B cell (primary cell): ENCODE measurements around the gene PCBP3. TPM values are rescaled to one million over a fixed set of nuclear protein-coding genes. Genes with fewer than 3 reads are reported as not detected.

Experiments
- ATAC-seq: fragments of 200-7000 bp; cut with Tn5 transposase; one replicate; pipeline ENCODE4 v1.10.0; 2021; ENCODE audit warnings: low read depth, mild to moderate bottlenecking, moderate number of reproducible peaks, moderate library complexity
- CTCF ChIA-PET: fragments of 350-600 bp; sonication (Branson Sonifier 250); formaldehyde crosslinking; loops from one replicate; lab custom pipeline; 2021; ENCODE audit warnings: antibody characterized with exemption, inconsistent platforms; lab: Charles Lee
- POLR2A ChIA-PET: fragments of 350-600 bp; sonication (Branson Sonifier 250); formaldehyde crosslinking; loops from one replicate; lab custom pipeline; 2021; ENCODE audit warnings: antibody characterized with exemption; lab: Charles Lee
- DNase-seq: peaks from one replicate; pipeline ENCODE4 v3.0.0; 2013
- H2AFZ ChIP-seq: 2 replicates; pipeline ENCODE4 v1.6.1; 2012; ENCODE audit warnings: mild to moderate bottlenecking, low read depth, low read length; ENCODE audit not compliant: insufficient read depth, poor library complexity, severe bottlenecking
- H3K27ac ChIP-seq, 2 donors: 1 replicate in 1 of 2; 2 replicates in 1 of 2; pipeline ENCODE4 v1.5.1; 2012 to 2013; ENCODE audit warnings: low read length in 2 of 2, mild to moderate bottlenecking in 2 of 2, moderate library complexity in 1 of 2
- H3K27me3 ChIP-seq, 4 experiments: fragments of 200-600 bp in 1 of 4; sonication (generic) in 1 of 4; replicated peaks in 1 of 4; 1 replicate in 2 of 4; 2 replicates in 2 of 4; pipeline versions ENCODE4 v1.6.1 to v1.7.0; 2013 to 2016; ENCODE audit warnings: low read length in 3 of 4, mild to moderate bottlenecking in 2 of 4, mixed read lengths in 1 of 4, moderate library complexity in 1 of 4; ENCODE audit not compliant: insufficient read depth in 4 of 4, control insufficient read depth in 3 of 4; ENCODE audit errors: control extremely low read depth in 1 of 4
- H3K36me3 ChIP-seq, 2 experiments: replicated peaks in 1 of 2; 1 replicate in 1 of 2; 2 replicates in 1 of 2; pipeline versions ENCODE4 v1.6.1 to v1.7.1; 2013; ENCODE audit warnings: low read length in 1 of 2; ENCODE audit not compliant: insufficient read depth in 2 of 2, control insufficient read depth in 1 of 2; ENCODE audit errors: control extremely low read depth in 1 of 2, extremely low read depth in 1 of 2
- H3K4me1 ChIP-seq, 2 donors: fragments of 200-600 bp in 1 of 2; sonication (generic) in 1 of 2; 1 replicate in 1 of 2; 2 replicates in 1 of 2; pipeline versions ENCODE4 v1.5.1 to v1.6.1; 2013 to 2017; ENCODE audit warnings: low read length in 2 of 2; ENCODE audit not compliant: control insufficient read depth in 2 of 2, insufficient read depth in 2 of 2
- H3K4me2 ChIP-seq: replicated peaks from 2 replicates; pipeline ENCODE3; 2012; ENCODE audit warnings: mild to moderate bottlenecking, low read depth, low read length; ENCODE audit not compliant: poor library complexity, severe bottlenecking
- H3K4me3 ChIP-seq, 5 experiments: fragments of 200-600 bp in 1 of 5; sonication (generic) in 1 of 5; 1 replicate in 3 of 5; 2 replicates in 2 of 5; pipeline versions ENCODE4 v1.5.1 to v1.7.0; 2011 to 2016; ENCODE audit warnings: low read length in 4 of 5, mild to moderate bottlenecking in 4 of 5, low read depth in 2 of 5, control low read depth in 1 of 5, moderate library complexity in 1 of 5; ENCODE audit not compliant: insufficient read depth in 1 of 5; ENCODE audit errors: control extremely low read depth in 1 of 5, extremely low read depth in 1 of 5
- H3K79me2 ChIP-seq: fragments of 200-600 bp; sonication (generic); one replicate; pipeline ENCODE4 v1.6.0; 2016; ENCODE audit warnings: low read length; ENCODE audit not compliant: control insufficient read depth, insufficient read depth
- H3K9ac ChIP-seq: fragments of 200-600 bp; sonication (generic); 2 replicates; pipeline ENCODE4 v1.6.1; 2017; ENCODE audit warnings: mild to moderate bottlenecking, low read length, moderate library complexity
- H3K9me3 ChIP-seq, 3 donors: one replicate each; pipeline versions ENCODE4 v1.6.1 to v1.7.1; 2013; ENCODE audit warnings: low read length in 2 of 3; ENCODE audit not compliant: control insufficient read depth in 2 of 3, insufficient read depth in 1 of 3; ENCODE audit errors: control extremely low read depth in 1 of 3
- H4K20me1 ChIP-seq: 2 replicates; pipeline ENCODE4 v1.6.0; 2012; ENCODE audit warnings: mild to moderate bottlenecking, low read length; ENCODE audit not compliant: insufficient read depth, control insufficient read depth, poor library complexity, severe bottlenecking
- H3K27ac Mint-ChIP-seq: one replicate; pipeline ENCODE4 v1.8.0; 2021; ENCODE audit warnings: mixed read lengths
- H3K27me3 Mint-ChIP-seq: one replicate; pipeline ENCODE4 v1.8.0; 2021; ENCODE audit warnings: mixed read lengths
- H3K4me1 Mint-ChIP-seq: one replicate; pipeline ENCODE4 v1.8.0; 2021; ENCODE audit warnings: mixed read lengths
- H3K4me3 Mint-ChIP-seq: one replicate; pipeline ENCODE4 v1.8.0; 2021; ENCODE audit warnings: mixed read lengths
- H3K9me3 Mint-ChIP-seq: one replicate; pipeline ENCODE4 v1.8.0; 2022; ENCODE audit warnings: mixed read lengths; ENCODE audit not compliant: insufficient read depth
- EZH2 ChIP-seq: IDR thresholded peaks from 2 replicates; pipeline ENCODE4 v1.6.1; 2012; ENCODE audit warnings: borderline replicate concordance, low read depth, mild to moderate bottlenecking, moderate library complexity, low read length; ENCODE audit not compliant: insufficient read depth, poor library complexity, severe bottlenecking
- WGBS: methylation state at CpG from one replicate; pipeline ENCODE4 v1.1.5; 2013; ENCODE audit warnings: missing lambda C conversion rate; ENCODE audit not compliant: insufficient coverage; 5-methylcytosine and 5-hydroxymethylcytosine counted together
- intact Hi-C: fragments of 100-400 bp; cut with micrococcal nuclease; formaldehyde crosslinking; loops from one replicate; pipeline ENCODE4 v1.10.0; 2022
- polyA plus RNA-seq: library from polyadenylated mRNA; depleted of rRNA; stranded (reverse); fragments of >200 nt; gene quantifications from 2 replicates; pipeline ENCODE4 v1.2.3, GENCODE V29; 2012
- total RNA-seq, 2 donors: library from RNA; stranded (reverse); fragments of 120-200 nt in 1 of 2; gene quantifications; 1 replicate in 1 of 2; 2 replicates in 1 of 2; pipeline versions ENCODE4 v1.2.3 to v1.2.4, GENCODE V29; 2013 to 2022
- TF ChIP-seq, protein P1 (sequence below): fragments of 200-600 bp; IDR thresholded peaks from one replicate; pipeline ENCODE4 v1.8.0; 2022; ENCODE audit warnings: antibody characterized with exemption, mild to moderate bottlenecking

PCBP3 gene
- total and polyA plus RNA-seq, 2 donors (not counting 1 experiment from before 2014, with no cell fraction given) = 0.45 to 2.7 TPM

DNA sequence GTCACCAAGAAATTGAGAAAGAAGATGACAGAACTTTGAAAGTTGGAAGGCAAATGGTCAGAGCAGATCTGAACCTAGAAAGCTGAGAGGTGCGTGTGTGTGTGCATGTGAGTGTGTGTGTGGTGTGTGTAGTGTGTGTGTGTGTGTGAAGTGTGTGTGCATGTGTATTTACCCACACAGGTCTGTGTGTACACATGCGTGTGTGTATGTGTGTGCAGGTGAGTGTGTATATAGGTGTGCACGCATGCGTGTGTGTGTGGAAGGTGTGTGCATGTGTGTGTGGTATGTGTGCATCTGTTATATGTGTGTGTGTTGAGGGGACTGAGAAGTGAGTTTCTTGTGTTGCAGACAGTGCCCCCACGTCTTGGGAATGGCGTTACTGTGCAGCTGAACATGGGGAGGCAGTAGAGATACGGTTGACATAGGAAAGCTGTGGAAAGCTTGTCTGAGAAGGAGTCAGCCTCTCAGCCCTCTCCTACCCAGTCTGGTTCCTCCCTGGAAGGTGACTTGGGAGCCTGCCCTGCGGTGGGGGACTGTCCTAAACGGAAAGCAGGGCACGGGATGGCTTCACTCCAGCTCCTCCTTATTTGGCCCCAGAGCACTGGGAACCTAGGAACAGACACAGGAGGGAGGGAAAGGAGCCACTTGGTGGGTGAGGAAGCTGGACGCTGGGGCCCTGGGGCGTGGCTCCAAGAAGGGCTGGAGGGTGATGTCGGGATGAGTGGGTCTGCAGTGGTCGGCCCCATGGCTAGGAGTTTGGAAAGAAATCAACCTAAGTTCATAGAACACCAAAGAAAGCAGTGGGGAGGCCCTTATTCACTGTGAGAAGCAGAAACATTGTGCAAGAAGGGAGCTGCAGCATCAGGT is 97.2 kb downstream of the PCBP3 start:
- intact Hi-C loops = no loop called here
- H3K27me3 ChIP-seq = no peaks in the 10 kb centered on the region
- ATAC-seq (no peak), DNase-seq (no peak)
- TF ChIP-seq EZH2 = no peak
- TF ChIP-seq, protein P1, sequence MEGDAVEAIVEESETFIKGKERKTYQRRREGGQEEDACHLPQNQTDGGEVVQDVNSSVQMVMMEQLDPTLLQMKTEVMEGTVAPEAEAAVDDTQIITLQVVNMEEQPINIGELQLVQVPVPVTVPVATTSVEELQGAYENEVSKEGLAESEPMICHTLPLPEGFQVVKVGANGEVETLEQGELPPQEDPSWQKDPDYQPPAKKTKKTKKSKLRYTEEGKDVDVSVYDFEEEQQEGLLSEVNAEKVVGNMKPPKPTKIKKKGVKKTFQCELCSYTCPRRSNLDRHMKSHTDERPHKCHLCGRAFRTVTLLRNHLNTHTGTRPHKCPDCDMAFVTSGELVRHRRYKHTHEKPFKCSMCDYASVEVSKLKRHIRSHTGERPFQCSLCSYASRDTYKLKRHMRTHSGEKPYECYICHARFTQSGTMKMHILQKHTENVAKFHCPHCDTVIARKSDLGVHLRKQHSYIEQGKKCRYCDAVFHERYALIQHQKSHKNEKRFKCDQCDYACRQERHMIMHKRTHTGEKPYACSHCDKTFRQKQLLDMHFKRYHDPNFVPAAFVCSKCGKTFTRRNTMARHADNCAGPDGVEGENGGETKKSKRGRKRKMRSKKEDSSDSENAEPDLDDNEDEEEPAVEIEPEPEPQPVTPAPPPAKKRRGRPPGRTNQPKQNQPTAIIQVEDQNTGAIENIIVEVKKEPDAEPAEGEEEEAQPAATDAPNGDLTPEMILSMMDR = no peak
- Mint-ChIP-seq H3K27ac (no peak overlapping the region), H3K4me1 (no peaks in the 10 kb centered on the region), H3K27me3 (no peaks in the 10 kb centered on the region), H3K9me3 (no peaks in the 10 kb centered on the region), H3K4me3 (no peak overlapping the region)
- H3K9ac ChIP-seq = no peak overlapping the region
- H3K4me2 ChIP-seq = no peak overlapping the region
- H4K20me1 ChIP-seq = no peaks in the 10 kb centered on the region
- H3K79me2 ChIP-seq = no peaks in the 10 kb centered on the region
- no peak overlapping the region for H3K27ac ChIP-seq
- WGBS = 88% methylated on average over 13 of the region's 14 CpGs
- no peaks in the 10 kb centered on the region for H3K36me3 ChIP-seq
- POLR2A ChIA-PET = no interaction called here
- CTCF ChIA-PET = no interaction called here
- H3K4me3 ChIP-seq = no peak overlapping the region
- peaks cover 0 to 6% (median 0%) of the 10 kb centered on the region in 3 donors for H3K9me3 ChIP-seq
- no peak overlapping the region for H2AFZ ChIP-seq
- H3K4me1 ChIP-seq = no peaks in the 10 kb centered on the region

- no peak overlapping the region for H3K4me2 ChIP-seq
- Mint-ChIP-seq H3K9me3 (no peaks in the 10 kb centered on the region), H3K4me3 (no peak overlapping the region), H3K27ac (no peak overlapping the region), H3K27me3 (no peaks in the 10 kb centered on the region), H3K4me1 (no peaks in the 10 kb centered on the region)
- H3K27ac ChIP-seq = no peak overlapping the region
- H4K20me1 ChIP-seq = no peaks in the 10 kb centered on the region
- H3K79me2 ChIP-seq = no peaks in the 10 kb centered on the region
- WGBS = 98% methylated on average over 4 of the region's 6 CpGs
- intact Hi-C loops = no loop called here
- H3K36me3 ChIP-seq = no peaks in the 10 kb centered on the region
- ChIA-PET CTCF (no interaction called here), POLR2A (no interaction called here)
- DNase-seq (no peak), ATAC-seq (no peak)
- TF ChIP-seq, protein P1 = no peak
- TF ChIP-seq EZH2 = no peak
- H3K4me1 ChIP-seq = no peaks in the 10 kb centered on the region
- H3K4me3 ChIP-seq = no peak overlapping the region
- no peak overlapping the region for H2AFZ ChIP-seq
- H3K9ac ChIP-seq = no peak overlapping the region
- H3K9me3 ChIP-seq = peaks cover 0 to 8% (median 0%) of the 10 kb centered on the region in 3 donors
- H3K27me3 ChIP-seq = no peaks in the 10 kb centered on the region
These were observed 98.2 kb downstream of the PCBP3 start for GRCh38 chr21:45741691-45742090.
